Erythroblast (primary cell): Measurements from ENCODE around the gene SCTR.

ENCODE experiments used
- DNase-seq, 2 experiments: peaks; one replicate each; lab custom pipeline; 2025; lab: John Stamatoyannopoulos, UW
- GATA1 ChIP-seq: IDR thresholded peaks from 2 replicates; pipeline ENCODE4 v1.6.1; 2011; ENCODE audit warnings: low read depth, mild to moderate bottlenecking, control low read depth, low read length, moderate library complexity
- POLR2A ChIP-seq: IDR thresholded peaks from 2 replicates; pipeline ENCODE4 v1.6.1; 2011; ENCODE audit warnings: mild to moderate bottlenecking, low read length

Gene SCTR

DNA sequence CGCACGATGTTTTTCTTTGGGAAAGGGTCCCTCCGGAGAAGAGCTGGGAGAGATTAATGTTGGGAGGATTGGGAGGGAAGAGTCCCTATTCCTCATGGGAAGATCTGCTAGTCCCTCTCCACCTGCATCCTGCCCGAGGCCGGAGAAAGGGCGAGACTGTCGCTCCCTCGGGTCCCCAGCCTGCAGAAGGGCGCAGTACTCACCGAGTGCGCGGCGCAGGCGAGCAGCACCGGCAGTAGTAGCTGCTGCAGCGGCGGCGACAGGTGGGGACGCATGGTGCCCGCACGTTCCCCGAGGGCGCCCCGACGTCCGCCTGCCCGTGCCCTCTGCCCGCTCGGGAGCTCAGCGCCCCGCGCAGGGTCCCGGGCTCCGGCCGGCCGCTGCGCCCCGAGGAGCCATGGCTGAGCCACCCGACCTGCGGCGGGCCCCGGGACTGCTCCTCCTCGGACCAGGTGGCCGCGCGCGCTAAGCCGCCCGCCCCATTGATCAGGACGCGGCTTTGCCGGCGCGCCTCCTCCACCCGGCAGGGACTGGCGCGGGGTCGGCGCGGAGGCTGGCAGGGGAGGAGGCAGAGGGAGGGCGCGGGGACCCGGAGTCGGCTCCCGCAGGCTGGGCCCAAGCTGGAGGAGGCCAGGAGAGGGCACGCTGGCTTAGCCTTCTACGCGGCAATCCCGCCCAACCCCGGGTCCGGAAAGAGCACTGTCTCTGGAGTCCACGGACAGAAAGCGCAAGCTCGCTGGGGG, at the start of gene SCTR:
Gene SCTR, minus strand, starts transcription at position 532 of the 743 bp plus-strand sequence. Its CDS starts 257 bp downstream, at position 275.
- no peak for DNase-seq
- TF ChIP-seq GATA1 (no peak), POLR2A (no peak)

DNA sequence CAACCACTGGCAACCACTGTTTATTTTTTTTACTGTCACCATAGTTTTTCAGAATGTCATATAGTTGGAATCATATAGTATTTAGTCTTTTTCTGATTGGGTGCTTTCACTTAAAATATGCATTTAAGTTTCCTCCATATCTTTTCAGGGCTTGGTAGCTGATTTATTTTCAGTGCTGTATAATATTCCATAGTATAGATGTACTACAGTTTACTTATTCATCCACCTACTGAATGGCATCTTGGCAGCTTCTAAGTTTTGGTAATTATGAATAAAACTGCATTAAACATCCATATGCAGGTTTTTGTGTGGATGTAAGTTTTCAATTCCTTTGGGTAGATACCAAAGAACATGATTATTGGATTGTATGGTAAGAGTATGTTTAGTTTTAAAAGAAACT, 43.0 kb upstream of the SCTR start:
- TF ChIP-seq POLR2A (no peak), GATA1 (no peak)
- no peak for DNase-seq

GRCh38 chr2:119565481-119565880, 41.2 kb upstream of the SCTR start:
- no peak for DNase-seq
- TF ChIP-seq GATA1 (no peak), POLR2A (no peak)

DNA sequence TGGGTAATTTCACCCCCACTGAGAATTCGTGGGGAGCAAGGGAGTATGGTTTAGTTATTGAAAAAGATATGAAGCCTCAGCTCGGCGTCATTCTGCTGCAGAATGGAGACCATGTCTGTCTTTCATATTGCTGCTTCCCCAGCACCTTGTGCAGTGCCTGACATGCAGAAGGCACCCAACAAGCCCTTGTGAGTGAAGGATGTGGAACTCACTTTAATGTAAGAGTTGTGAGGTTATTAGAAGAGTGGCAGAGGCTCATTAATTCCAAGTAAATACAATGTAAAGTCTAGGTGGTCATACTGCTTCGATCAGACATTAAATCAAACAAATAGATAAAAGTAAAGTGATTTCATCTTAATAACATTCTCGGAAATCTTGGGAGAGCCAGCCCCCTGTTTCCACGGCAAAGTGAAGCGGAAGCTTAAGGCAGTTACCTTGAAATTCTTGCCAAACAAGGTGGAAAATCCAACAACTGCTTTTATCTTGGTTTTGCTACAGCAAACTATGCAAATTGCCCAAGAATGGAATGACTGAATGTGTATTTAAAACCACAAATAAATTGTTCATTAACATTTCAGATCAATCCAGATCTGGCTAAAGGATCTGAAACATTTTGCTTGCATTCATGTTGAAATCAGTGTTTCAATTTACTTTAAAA, 29.5 kb upstream of the SCTR start:
- DNase-seq = no peak
- TF ChIP-seq GATA1 = no peak
- TF ChIP-seq POLR2A = no peak

- DNase-seq = no peak
- TF ChIP-seq GATA1 (no peak), POLR2A (no peak)
These were observed 28.6 kb upstream of the SCTR start for GRCh38 chr2:119552902-119553301.

DNA sequence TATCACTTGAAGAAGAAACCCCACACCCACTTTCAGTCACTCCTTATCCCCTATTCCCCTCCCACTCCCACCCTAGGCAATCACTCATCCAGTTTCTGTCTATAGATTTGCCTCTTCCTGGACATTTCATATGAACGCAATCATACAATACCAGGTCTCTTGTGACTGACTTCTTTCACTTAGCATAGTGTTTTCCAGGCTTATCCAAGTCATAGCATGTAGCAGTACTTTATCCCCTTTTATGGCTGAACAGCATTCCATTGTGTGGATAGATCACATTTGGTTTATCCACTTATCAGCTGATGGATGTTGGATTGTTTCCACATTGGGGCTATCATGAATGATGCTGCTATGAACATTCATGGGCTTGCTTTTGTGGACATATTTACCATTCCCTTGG, 26.6 kb upstream of the SCTR start:
- no peak for DNase-seq
- no peak for TF ChIP-seq POLR2A
- no peak for TF ChIP-seq GATA1

DNA sequence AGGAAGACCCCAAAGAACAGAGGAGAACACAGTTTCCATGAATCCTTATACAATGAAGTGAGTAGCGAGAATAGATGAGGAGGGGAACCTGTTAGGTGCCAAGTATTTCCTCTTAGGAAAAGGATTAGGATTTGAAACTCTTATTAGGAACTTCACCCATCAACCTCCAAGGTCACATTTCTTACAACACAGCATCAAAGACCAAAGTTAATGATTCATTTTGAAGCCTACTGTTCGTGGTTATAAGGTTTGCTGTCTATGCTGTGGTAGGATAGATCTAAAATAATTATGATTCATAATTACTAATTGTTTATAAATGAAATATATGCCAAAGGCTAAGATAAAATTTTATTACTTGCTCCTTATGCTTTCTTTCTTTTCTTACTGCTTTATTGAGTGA, 26.1 kb upstream of the SCTR start:
- TF ChIP-seq GATA1 = no peak
- no peak for TF ChIP-seq POLR2A
- no peak for DNase-seq

DNA sequence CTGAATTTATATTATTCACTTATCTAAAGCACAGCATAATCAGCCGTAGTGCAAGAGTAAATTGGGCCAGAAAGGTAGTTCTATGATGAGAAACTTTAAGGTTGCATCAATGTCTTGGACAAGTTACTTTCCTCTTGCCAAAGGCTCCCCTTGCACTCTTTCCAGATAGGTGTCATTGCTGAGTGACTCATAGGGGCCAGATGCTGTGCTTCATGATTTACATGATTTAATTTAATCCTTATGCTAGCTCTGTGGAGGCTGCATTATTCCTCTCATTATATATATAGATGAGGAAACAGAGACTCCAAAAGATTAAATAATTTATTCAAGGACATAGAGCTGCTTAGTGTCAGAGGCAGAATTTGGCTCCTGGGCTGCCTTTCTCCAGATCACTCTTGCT, 25.0 kb upstream of the SCTR start:
- no peak for DNase-seq
- no peak for TF ChIP-seq POLR2A
- TF ChIP-seq GATA1 = no peak

- TF ChIP-seq POLR2A = no peak
- TF ChIP-seq GATA1 = no peak
- no peak for DNase-seq
These were observed 24.3 kb upstream of the SCTR start for GRCh38 chr2:119548516-119549120.

DNA sequence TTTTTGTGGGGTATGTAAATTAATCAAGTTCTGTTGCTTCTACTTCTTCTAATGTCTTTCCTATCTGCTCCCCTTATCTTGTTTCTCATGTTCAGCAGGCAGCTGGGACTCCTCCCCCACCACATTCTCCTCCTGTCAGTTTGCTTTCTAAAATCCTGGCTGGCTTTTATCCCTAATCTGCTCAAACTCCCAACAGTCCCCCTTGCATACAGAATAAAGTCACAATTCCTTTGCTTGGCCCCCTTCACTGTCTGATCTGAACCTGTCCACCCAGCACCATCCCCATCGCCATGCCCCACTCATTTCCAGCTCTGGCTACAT, 22.1 kb upstream of the SCTR start:
- no peak for DNase-seq
- TF ChIP-seq GATA1 (no peak), POLR2A (no peak)

- DNase-seq = no peak
- TF ChIP-seq POLR2A = no peak
- TF ChIP-seq GATA1 = no peak
These were observed 21.6 kb upstream of the SCTR start for GRCh38 chr2:119545754-119546446.

DNA sequence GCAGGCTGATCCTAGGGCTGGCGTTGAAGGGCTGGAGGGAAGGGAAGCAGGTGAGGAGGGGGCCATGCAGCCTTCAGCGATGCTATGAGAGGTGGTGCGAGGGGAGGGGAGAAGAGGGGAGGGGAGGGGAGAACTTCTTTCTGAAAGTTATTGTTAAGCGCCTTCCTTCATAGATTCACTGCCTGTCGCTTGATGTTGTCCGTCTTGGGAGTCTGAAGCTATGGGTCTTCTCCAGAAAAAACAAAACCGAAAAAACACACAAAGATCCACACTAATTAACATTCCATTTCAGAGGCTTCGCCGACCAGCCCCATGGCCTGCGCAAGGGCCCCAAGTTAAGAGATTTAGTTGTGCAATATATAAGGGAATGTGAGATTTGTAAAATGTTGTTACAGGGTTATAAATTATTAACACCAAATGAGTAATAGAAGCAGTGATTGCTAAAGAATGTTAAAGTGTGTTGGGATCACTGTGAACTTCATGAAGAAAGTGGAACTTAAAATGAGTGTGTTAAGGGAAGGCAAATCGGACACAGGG, 20.7 kb upstream of the SCTR start:
- TF ChIP-seq POLR2A = no peak
- TF ChIP-seq GATA1 = no peak
- DNase-seq = no peak

DNA sequence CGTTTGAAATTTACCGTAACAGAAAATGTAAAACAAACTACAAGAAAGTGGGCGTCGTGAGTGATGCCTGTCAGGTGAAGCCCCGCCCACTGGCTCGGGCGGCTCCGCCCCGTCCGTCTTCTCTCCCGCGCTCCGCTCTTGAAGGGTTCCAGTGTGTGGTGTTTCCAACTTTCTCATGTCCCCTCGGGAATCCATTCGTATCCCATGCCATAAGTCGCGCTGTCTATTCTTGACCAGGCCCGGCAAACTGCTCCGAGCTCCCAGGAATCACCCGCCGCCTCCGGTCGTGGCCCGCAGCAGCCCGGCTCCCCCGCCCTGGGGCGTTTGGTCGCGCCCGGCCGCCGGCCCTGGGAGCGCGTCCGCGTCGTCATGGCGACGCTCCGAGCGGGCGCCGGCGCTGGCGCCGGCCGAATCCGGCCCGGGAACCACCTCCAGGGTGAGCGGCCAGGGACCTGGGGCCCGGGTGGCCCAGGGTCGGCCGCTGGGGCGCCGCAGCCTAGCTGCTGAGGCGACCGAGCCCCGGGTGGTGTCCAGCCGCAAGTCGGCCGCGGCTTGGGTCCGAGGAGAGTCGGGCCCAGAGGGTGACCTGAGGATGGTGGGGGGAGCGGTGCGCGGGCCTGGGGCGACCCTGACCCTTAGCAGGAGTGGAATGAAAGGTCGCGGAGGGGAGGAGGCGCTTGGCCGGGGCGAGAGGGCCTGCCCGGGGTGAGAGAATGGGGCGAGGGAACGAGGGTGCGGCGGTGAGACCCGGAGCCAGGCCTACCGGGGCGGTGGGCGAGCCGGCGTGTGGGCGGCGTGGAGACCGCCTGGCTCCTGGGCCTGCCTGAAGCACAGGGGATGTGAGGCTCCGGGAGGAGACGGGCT, 20.0 kb upstream of the SCTR start, which contains the start of gene CFAP221:
Gene CFAP221, plus strand, starts transcription at position 375 of the 864 bp plus-strand sequence. CDS start 1,683 bp downstream, outside the sequence.
- no peak for TF ChIP-seq GATA1
- no peak for TF ChIP-seq POLR2A
- peak; percentile 82 to 86 for DNase-seq
